ENCODE results near the gene LOXL4. TPM values are rescaled to one million over a fixed set of nuclear protein-coding genes. Genes with fewer than 3 reads are reported as not detected.

Gene LOXL4
- total RNA-seq, 2 donors from 2014 or later = not detected

DNA sequence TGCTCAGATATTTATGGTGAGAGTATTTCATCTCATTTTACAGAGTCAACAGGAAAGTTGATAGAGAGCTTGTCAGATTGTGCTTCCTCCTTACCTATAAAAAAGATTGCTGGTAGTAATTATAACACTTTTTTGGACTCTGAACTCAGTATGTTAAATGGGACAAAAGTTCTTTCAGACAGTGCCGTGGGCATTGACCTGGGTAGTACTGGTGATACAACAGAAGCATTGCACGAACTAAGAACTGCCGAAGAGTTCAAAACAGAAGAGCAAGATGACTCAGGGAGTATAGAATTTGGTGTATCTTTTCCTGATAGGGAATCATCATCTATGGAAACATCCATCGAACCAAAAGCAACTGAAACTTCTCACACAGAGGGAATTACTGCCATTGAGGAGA, 58.6 kb downstream of the LOXL4 start:
- DNase-seq = no peak
- Mint-ChIP-seq H3K27ac (no peak overlapping the region), H3K36me3 (ENCODE audit: insufficient read depth in 2 of 2) (peaks cover 7 to 22% of the 10 kb centered on the region in 2 donors), H3K9me3 (peaks cover 0 to 6% of the 10 kb centered on the region in 2 donors), H3K4me1 (ENCODE audit: low read depth) (peaks cover 17% of the 10 kb centered on the region), H3K4me3 (no peak overlapping the region), H3K27me3 (ENCODE audit: low read depth) (no peaks in the 10 kb centered on the region)
- ATAC-seq (replicated peaks in 1 of 2) = no peak

DNA sequence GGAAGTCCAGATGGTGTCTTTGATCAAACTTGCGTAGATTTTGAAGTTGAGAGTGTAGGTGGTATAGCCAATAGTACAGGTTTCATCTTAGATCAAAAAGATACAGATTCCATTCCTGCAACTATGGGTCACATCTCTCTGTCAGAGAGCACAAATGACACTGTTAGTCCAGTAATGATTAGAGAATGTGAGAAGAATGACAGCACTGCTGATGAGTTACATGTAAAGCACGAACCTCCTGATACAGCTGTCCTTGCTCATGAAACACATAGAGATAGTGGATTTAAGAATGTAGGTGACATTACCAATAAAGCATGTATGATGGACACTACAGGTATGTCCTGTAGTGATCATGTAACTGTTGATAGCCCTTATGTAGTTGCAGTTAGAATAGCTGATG, 59.1 kb downstream of the LOXL4 start:
- Mint-ChIP-seq H3K27me3 (ENCODE audit: low read depth) (no peaks in the 10 kb centered on the region), H3K36me3 (ENCODE audit: insufficient read depth in 2 of 2) (peaks cover 7 to 22% of the 10 kb centered on the region in 2 donors), H3K4me1 (ENCODE audit: low read depth) (peaks cover 17% of the 10 kb centered on the region), H3K4me3 (no peak overlapping the region), H3K9me3 (peaks cover 0 to 6% of the 10 kb centered on the region in 2 donors), H3K27ac (no peak overlapping the region)
- no peak for DNase-seq
- ATAC-seq (replicated peaks in 1 of 2) = peak; percentile 20 to 71

DNA sequence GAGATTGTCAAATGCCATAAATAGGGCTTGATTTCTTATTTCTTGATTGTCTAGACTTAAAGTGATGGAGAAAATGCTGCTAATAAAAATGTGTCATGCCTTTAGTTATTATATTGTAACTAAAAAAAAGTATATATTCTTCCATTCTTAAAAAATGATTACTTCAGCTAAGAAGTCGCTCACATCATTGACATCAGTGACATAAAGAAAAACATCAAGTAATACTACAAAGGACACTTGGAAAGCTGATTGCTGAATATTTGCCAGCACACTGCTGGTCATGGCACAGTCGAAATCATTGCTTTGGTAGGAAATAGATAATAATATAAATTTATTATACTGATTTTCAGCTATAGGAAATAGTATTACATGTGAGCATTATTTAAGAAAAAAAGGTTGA, 62.6 kb downstream of the LOXL4 start:
- H3K4me1 Mint-ChIP-seq (ENCODE audit: low read depth) = peaks cover 11% of the 10 kb centered on the region
- H3K27ac Mint-ChIP-seq = no peak overlapping the region
- H3K27me3 Mint-ChIP-seq (ENCODE audit: low read depth) = no peaks in the 10 kb centered on the region
- H3K36me3 Mint-ChIP-seq (ENCODE audit: insufficient read depth in 2 of 2) = peaks cover 7 to 19% of the 10 kb centered on the region in 2 donors
- DNase-seq (no peak), ATAC-seq (replicated peaks in 1 of 2) (no peak)
- H3K9me3 Mint-ChIP-seq = no peaks in the 10 kb centered on the region
- no peak overlapping the region for H3K4me3 Mint-ChIP-seq

- H3K4me3 Mint-ChIP-seq = no peak overlapping the region
- no peaks in the 10 kb centered on the region for H3K4me1 Mint-ChIP-seq (ENCODE audit: low read depth)
- ATAC-seq (replicated peaks in 1 of 2) = no peak
- no peak for DNase-seq
- H3K36me3 Mint-ChIP-seq (ENCODE audit: insufficient read depth in 2 of 2) = peaks cover 0 to 2% of the 10 kb centered on the region in 2 donors
- no peaks in the 10 kb centered on the region for H3K27me3 Mint-ChIP-seq (ENCODE audit: low read depth)
- no peaks in the 10 kb centered on the region for H3K9me3 Mint-ChIP-seq
- H3K27ac Mint-ChIP-seq = no peak overlapping the region
Measured at GRCh38 chr10:98202378-98202777, 65.6 kb downstream of the LOXL4 start.

- Mint-ChIP-seq H3K4me1 (ENCODE audit: low read depth) (no peaks in the 10 kb centered on the region), H3K27me3 (ENCODE audit: low read depth) (no peaks in the 10 kb centered on the region), H3K4me3 (no peak overlapping the region), H3K9me3 (no peaks in the 10 kb centered on the region), H3K27ac (no peak overlapping the region), H3K36me3 (ENCODE audit: insufficient read depth in 2 of 2) (peaks cover 0 to 2% of the 10 kb centered on the region in 2 donors)
- ATAC-seq (replicated peaks in 1 of 2) (no peak), DNase-seq (no peak)
Measured at GRCh38 chr10:98201760-98202159, 66.2 kb downstream of the LOXL4 start.

Other genes with a start within 250 kb of the LOXL4 start
- not detected for gene CRTAC1, start 237.6 kb downstream of the LOXL4 start, total RNA-seq
- 10 to 100 TPM; 18.4 to 24.0 TPM for gene R3HCC1L, start 133.5 kb downstream of the LOXL4 start, total RNA-seq
- gene PYROXD2, start 147.0 kb upstream of the LOXL4 start, total RNA-seq = 10 to 100 TPM in 1 of 2 donors, 1 to 10 TPM in 1; 6.7 to 10.4 TPM
- 10 to 100 TPM; 58.5 to 62.1 TPM for gene HPS1, start 178.7 kb upstream of the LOXL4 start, total RNA-seq